Activated T-helper 1 cell treated with anti-CD3 and anti-CD28 coated beads, Interleukin-12 subunit alpha, Interleukin-12 subunit beta, Interleukin-2, Interleukin-4 antibody, amounts not matched to agents 30 ng/mL and 10 ng/mL and 1 ng/mL, durations not matched to agents 14 hours and 24 hours and 36 hours (primary cell): ENCODE results near the gene PARD3B. TPM values are rescaled to one million over a fixed set of nuclear protein-coding genes. Genes with fewer than 3 reads are reported as not detected.

Source experiments
- DNase-seq: peaks from one replicate; pipeline ENCODE4 v3.0.0; 2021; ENCODE audit warnings: low spot score
- H3K27ac Mint-ChIP-seq: one replicate; pipeline ENCODE4 v1.8.0; 2021; ENCODE audit warnings: mild to moderate bottlenecking, mixed read lengths
- H3K27me3 Mint-ChIP-seq: one replicate; pipeline ENCODE4 v1.8.0; 2022; ENCODE audit warnings: mild to moderate bottlenecking, moderate library complexity, mixed read lengths; ENCODE audit not compliant: insufficient read depth
- H3K36me3 Mint-ChIP-seq: one replicate; pipeline ENCODE4 v1.8.0; 2021; ENCODE audit warnings: low read depth, mixed read lengths
- H3K4me1 Mint-ChIP-seq: one replicate; pipeline ENCODE4 v1.8.0; 2021; ENCODE audit warnings: low read depth, mixed read lengths
- H3K4me3 Mint-ChIP-seq: one replicate; pipeline ENCODE4 v1.8.0; 2021; ENCODE audit warnings: mild to moderate bottlenecking, moderate library complexity, mixed read lengths
- H3K9me3 Mint-ChIP-seq: one replicate; pipeline ENCODE4 v1.8.0; 2021; ENCODE audit warnings: mixed read lengths
- intact Hi-C: fragments of 100-400 bp; cut with micrococcal nuclease; formaldehyde crosslinking; loops from one replicate; pipeline ENCODE4 v1.15.1; 2024
- total RNA-seq: library from RNA; stranded (reverse); gene quantifications from 2 replicates; pipeline ENCODE4 v1.2.3, GENCODE V29; 2022

PARD3B gene
- total RNA-seq, 1 donor from 2014 or later = 0.26 TPM

DNA sequence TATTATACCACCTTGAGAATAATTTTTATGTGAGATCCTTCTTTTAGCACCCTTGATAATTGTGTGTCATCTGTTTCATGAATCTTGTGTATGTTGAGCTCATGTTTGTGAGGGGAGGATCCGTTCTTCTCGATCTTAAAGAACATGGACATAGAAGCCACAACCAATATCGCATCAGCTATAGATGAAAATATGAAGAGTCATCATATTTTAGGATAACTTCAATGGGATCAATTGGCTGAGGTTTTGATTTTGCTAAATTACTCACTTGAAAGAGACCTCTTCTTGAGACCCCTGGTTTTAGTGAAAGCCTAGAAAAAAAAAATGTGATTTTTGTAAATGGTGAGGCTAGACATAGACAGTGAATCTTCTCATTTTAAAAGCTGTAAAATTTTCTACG, 751.7 kb downstream of the PARD3B start:
- no peak overlapping the region for H3K27ac Mint-ChIP-seq
- H3K4me1 Mint-ChIP-seq = no peaks in the 10 kb centered on the region
- DNase-seq = no peak
- H3K4me3 Mint-ChIP-seq = no peak overlapping the region
- H3K36me3 Mint-ChIP-seq = no peaks in the 10 kb centered on the region
- H3K9me3 Mint-ChIP-seq = no peaks in the 10 kb centered on the region
- H3K27me3 Mint-ChIP-seq = peaks cover 2% of the 10 kb centered on the region
- intact Hi-C loops = no loop called here

DNA sequence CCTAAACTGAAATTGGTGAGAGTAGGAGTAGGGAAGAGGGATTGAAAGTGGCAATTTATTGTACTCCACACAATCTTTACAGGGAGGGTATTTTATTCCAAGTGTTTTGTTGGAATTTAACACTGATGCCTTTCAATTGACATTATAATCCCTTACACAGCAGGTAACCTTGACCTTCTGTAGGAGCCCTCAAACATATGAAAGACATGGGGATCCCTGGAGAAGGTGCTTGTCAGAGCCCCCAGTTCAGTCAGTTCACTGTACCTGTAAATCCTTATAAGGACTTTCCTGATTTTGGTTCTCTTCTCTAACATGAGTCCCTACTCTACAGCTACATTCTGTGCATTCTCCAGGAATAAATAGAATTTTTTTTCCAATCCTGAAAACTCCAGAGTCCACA, 752.1 kb downstream of the PARD3B start:
- no peaks in the 10 kb centered on the region for H3K4me1 Mint-ChIP-seq
- no peak for DNase-seq
- H3K36me3 Mint-ChIP-seq = no peaks in the 10 kb centered on the region
- intact Hi-C loops = no loop called here
- no peaks in the 10 kb centered on the region for H3K9me3 Mint-ChIP-seq
- no peak overlapping the region for H3K4me3 Mint-ChIP-seq
- peaks cover 2% of the 10 kb centered on the region for H3K27me3 Mint-ChIP-seq
- no peak overlapping the region for H3K27ac Mint-ChIP-seq

DNA sequence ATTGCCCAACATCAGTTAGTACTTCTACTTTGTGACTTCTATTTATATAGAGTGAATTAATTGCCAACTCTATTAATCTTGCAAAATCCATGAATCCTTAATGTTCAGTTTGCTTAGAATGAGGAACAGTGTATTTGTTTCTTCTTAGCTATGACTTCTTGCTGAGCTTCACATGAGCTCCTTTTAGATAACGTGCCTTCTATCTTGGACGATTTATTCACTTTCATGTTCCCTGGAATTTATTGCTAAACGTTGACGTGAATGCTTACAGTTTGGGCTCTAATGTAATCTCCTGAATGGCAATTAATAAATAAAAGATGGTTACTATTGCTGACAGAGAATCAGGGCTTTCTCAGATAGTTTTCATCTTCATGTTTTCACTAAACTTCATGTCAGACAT, 752.6 kb downstream of the PARD3B start:
- H3K9me3 Mint-ChIP-seq = no peaks in the 10 kb centered on the region

DNA sequence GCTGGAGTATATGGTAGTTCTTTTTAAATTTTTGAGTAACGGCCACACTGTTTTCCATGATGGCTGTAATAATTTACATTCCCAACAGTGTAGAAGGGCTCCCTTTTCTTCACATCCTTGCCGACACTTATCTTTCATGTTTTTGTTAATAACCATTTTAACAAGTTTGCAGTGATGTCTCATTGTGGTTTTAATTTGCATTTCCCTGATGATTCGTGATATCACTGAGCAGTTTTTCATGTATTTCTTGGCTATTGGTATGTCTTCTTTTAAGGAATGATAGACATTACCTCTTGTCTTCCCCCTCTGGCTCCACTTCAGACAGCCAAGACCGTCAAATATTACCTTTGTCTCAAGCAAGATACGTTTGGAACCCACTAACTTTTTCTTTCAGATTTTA, 765.9 kb downstream of the PARD3B start:
- Mint-ChIP-seq H3K9me3 (no peaks in the 10 kb centered on the region), H3K27ac (no peak overlapping the region), H3K4me1 (peaks cover 7% of the 10 kb centered on the region), H3K27me3 (peaks cover 2% of the 10 kb centered on the region), H3K36me3 (no peaks in the 10 kb centered on the region), H3K4me3 (no peak overlapping the region)
- intact Hi-C loops = no loop called here
- DNase-seq = no peak

More for the DNA sequence above, 752.6 kb downstream of the PARD3B start:
- intact Hi-C loops = no loop called here
- H3K27me3 Mint-ChIP-seq = peaks cover 2% of the 10 kb centered on the region
- H3K4me1 Mint-ChIP-seq = no peaks in the 10 kb centered on the region
- no peak overlapping the region for H3K27ac Mint-ChIP-seq
- no peak overlapping the region for H3K4me3 Mint-ChIP-seq
- DNase-seq = no peak
- H3K36me3 Mint-ChIP-seq = no peaks in the 10 kb centered on the region

DNA sequence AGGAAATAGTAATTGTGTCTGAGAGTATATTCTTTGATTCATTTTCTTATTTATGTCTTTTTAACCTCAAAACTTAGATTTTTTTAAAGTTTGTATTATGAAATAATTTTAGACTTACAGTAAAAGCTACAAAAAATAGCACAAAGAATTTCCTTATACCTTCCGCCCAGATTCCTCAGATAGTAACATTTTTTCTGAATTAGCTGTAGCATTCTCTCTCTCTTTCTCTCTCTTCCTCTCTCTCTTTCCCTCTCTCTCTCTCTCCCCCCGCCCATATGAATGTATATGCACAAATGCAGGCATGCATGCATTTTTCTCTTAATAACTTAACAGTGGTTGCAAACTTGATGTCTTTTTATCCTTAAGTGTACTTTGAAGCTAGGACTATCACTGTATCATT, 776.0 kb downstream of the PARD3B start:
- Mint-ChIP-seq H3K27me3 (peaks cover 5% of the 10 kb centered on the region), H3K27ac (no peak overlapping the region), H3K4me3 (no peak overlapping the region), H3K9me3 (no peaks in the 10 kb centered on the region), H3K36me3 (no peaks in the 10 kb centered on the region), H3K4me1 (no peaks in the 10 kb centered on the region)
- intact Hi-C loops = no loop called here
- no peak for DNase-seq

DNA sequence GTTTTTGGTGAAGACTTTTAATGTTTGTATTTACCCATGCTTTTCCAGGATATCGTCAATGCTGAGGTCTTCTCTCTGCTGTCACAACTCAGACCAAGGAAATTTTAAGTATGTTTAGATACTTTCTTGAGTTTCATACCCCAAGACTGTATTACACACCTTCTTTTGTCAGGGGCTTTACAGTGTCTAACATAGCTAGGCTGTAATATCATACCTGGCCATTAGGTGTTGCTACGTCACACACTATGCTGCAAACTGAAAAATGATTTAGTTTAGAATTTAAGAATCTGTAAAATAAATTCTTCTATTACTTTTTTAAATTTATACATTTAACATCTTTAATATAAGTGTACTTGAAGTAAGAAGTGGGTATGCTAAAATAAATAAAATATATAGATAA, 778.7 kb downstream of the PARD3B start:
- Mint-ChIP-seq H3K4me1 (no peaks in the 10 kb centered on the region), H3K27ac (no peak overlapping the region), H3K9me3 (no peaks in the 10 kb centered on the region), H3K27me3 (peaks cover 5% of the 10 kb centered on the region), H3K36me3 (no peaks in the 10 kb centered on the region), H3K4me3 (no peak overlapping the region)
- no peak for DNase-seq
- intact Hi-C loops = loop anchor here (2.0 kb wide), 1 partner anchor 357 kb away; no protein-coding TSS in a partner anchor

DNA sequence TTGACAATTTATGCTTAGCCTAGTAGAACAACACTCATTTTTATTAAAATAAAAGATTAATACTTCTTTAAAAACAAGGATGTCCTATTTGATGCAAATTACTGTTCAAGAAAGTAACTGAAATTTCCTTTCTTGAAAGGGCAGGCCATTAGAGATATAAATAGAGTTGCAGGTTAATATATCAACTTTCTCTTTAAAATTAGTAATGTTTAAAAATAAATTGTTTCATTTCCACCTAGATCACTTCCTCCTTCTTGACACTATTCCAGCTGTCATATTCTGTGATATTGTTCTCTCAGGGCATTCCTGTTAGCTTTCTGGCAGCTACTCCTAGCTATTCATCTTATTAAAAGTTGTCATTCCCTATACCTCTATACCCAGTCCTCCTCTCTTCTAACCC, 779.1 kb downstream of the PARD3B start:
- H3K4me3 Mint-ChIP-seq = no peak overlapping the region
- peaks cover 5% of the 10 kb centered on the region for H3K27me3 Mint-ChIP-seq
- H3K36me3 Mint-ChIP-seq = no peaks in the 10 kb centered on the region
- no peaks in the 10 kb centered on the region for H3K4me1 Mint-ChIP-seq
- H3K9me3 Mint-ChIP-seq = no peaks in the 10 kb centered on the region
- no peak for DNase-seq
- intact Hi-C loops = loop anchor here (2.0 kb wide), 1 partner anchor 356 kb away; no protein-coding TSS in a partner anchor
- no peak overlapping the region for H3K27ac Mint-ChIP-seq

DNA sequence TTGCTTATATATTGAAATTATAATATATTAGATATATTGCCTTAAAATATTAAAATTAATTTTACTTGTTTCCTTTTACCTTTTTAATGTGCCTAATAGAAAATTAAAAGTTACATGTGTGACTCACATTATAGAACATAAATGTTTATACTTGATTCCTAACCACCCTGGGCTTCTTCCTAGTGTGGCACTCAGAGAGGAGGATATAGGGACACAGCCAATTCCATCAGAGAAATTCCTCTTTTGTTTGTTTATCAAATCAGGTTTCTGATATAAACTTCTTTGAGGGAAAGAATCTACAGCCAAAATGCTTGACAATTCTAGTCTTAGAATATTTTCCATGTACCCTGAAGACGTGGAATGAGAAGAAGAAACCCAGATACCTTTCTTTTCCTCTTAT, 788.1 kb downstream of the PARD3B start:
- Mint-ChIP-seq H3K27ac (no peak overlapping the region), H3K4me1 (no peaks in the 10 kb centered on the region), H3K4me3 (no peak overlapping the region), H3K9me3 (peaks cover 3% of the 10 kb centered on the region), H3K36me3 (no peaks in the 10 kb centered on the region), H3K27me3 (no peaks in the 10 kb centered on the region)
- DNase-seq = no peak
- intact Hi-C loops = no loop called here

DNA sequence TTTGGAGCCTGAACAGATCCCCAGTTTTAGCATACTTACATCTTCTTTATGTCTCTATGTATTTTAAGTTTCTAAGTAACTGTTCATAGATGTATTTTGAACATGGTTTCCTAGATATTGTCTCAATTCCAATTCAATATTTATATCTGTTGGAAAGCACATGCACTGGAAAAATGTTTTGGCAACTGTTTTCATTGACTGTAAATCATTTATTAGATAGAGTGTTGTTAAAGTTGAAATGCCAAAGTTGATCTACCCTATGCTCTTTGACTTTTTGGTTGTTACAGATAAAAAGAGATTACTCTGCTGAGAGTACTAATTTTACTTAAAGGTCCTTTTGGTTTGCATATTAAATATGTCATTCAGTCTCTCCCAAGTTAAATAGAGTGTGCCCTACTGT, 792.0 kb downstream of the PARD3B start:
- Mint-ChIP-seq H3K36me3 (no peaks in the 10 kb centered on the region), H3K27me3 (peaks cover 4% of the 10 kb centered on the region), H3K9me3 (peaks cover 3% of the 10 kb centered on the region), H3K27ac (no peak overlapping the region), H3K4me1 (no peaks in the 10 kb centered on the region), H3K4me3 (no peak overlapping the region)
- no peak for DNase-seq
- intact Hi-C loops = no loop called here

DNA sequence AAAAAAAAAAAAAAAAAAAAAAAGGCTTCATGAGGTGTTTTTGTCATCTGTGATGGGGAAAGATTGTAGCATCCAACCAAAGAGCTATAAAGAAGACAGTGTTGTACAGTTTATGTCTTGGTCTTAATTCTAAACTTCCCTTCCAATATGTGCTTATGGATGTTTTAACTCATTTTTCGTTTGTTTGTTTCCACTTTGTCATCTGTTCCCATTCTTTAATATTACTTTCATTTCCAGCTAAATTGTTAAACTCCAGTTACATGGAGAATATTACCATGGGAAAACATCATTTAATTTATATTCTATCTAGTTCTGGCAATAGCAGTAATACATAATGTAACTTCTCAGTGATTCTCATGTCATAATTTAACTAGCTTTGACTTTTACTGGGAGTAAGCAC, 792.9 kb downstream of the PARD3B start:
- H3K4me1 Mint-ChIP-seq = no peaks in the 10 kb centered on the region
- intact Hi-C loops = no loop called here
- DNase-seq = no peak
- H3K27me3 Mint-ChIP-seq = peaks cover 7% of the 10 kb centered on the region
- no peaks in the 10 kb centered on the region for H3K36me3 Mint-ChIP-seq
- H3K27ac Mint-ChIP-seq = no peak overlapping the region
- no peak overlapping the region for H3K4me3 Mint-ChIP-seq
- H3K9me3 Mint-ChIP-seq = peaks cover 3% of the 10 kb centered on the region

DNA sequence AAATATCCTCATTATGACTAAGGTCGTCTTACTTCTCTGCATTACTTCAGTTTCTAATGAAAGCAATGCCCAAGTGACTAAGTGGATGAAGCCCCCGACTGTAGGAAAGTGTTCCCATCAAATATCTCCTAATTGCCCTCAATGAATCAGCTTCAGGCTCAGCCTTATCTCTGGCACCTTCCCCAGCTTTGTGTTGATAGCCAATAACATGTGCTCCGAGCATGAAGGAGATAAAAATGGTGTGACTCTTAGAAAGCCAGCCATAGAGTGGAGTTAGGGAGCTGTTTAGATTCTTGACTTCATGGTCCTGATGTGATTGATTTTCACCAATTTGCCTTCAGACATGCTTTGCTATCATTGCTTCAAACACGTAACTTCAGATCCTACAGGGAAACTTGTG, 797.8 kb downstream of the PARD3B start:
- Mint-ChIP-seq H3K36me3 (no peaks in the 10 kb centered on the region), H3K27me3 (peaks cover 7% of the 10 kb centered on the region), H3K4me1 (no peaks in the 10 kb centered on the region), H3K4me3 (no peak overlapping the region), H3K9me3 (no peaks in the 10 kb centered on the region), H3K27ac (no peak overlapping the region)
- intact Hi-C loops = no loop called here
- DNase-seq = no peak

DNA sequence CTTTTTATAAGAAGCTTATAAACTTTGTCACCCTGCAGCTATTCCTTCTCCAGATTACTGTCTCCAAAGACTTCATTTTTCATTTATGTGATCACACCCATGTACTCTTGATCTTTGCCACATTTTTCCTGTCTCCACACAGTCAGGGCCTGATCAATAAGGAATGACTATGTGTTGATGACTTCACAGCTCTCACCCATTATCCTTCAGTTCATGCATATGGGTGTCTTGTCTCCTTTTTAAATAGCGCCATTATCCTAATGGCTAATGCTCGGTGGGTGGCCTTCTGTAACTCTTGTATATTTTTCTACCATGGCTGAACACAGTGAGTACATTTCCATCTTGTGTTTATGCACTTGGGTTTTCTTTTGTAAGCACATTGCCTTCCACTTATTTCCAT, 801.4 kb downstream of the PARD3B start:
- H3K4me3 Mint-ChIP-seq = no peak overlapping the region
- no peak overlapping the region for H3K27ac Mint-ChIP-seq
- H3K9me3 Mint-ChIP-seq = no peaks in the 10 kb centered on the region
- peaks cover 12% of the 10 kb centered on the region for H3K27me3 Mint-ChIP-seq
- H3K36me3 Mint-ChIP-seq = no peaks in the 10 kb centered on the region
- intact Hi-C loops = no loop called here
- no peak for DNase-seq
- no peaks in the 10 kb centered on the region for H3K4me1 Mint-ChIP-seq

DNA sequence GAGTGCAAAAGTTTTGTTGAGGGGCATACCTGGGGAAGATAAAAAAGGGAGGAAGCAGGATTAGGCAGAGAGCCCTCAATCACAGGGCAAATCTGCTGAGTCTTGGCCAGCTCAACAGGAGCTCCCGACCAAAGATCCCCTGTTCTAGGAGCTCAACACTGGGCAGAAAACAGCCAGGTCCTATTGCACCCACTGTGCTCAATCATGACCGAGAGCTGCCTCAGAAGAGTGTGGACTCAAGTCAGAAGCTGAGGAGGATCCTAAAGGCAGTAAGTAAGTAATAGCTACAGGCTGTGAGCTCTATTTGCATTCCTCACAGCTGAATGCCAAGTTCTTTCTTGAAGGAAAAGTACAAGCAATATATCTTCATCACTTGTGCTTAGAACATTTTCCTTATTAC, 802.6 kb downstream of the PARD3B start:
- intact Hi-C loops = no loop called here
- Mint-ChIP-seq H3K9me3 (no peaks in the 10 kb centered on the region), H3K27ac (no peak overlapping the region), H3K4me3 (no peak overlapping the region), H3K4me1 (no peaks in the 10 kb centered on the region), H3K36me3 (no peaks in the 10 kb centered on the region), H3K27me3 (peaks cover 5% of the 10 kb centered on the region)
- no peak for DNase-seq

DNA sequence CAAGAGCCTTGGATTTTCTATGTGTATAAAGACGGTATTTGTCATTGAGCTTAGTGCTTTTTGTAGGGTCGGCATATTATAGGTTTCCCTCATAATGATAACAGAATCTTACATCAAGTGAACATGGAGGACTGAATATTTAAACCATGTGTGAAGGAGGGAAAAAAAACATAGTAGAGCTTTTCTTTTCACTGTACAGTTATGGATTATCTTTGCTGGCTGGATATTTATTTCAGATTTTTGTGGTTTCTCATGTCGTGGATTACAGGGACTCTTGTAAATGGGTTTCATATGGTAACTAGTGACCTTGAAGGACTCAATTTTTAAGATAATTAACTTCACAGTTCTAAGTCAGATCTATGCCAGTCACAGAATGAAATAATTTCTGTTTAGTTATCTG, 806.8 kb downstream of the PARD3B start:
- no peak for DNase-seq
- Mint-ChIP-seq H3K36me3 (no peaks in the 10 kb centered on the region), H3K9me3 (peaks cover 4% of the 10 kb centered on the region), H3K4me3 (no peak overlapping the region), H3K27me3 (peaks cover 4% of the 10 kb centered on the region), H3K4me1 (no peaks in the 10 kb centered on the region), H3K27ac (no peak overlapping the region)
- intact Hi-C loops = no loop called here
